HEK293 (cell line): ENCODE data around the gene SLC9A4.

Source experiments
- CTCF ChIA-PET: fragments of 350-600 bp; formaldehyde crosslinking; extraction: SDS; loops from one replicate; lab custom pipeline; 2021; ENCODE audit warnings: antibody characterized with exemption; lab: Yijun Ruan, JAX
- POLR2A ChIA-PET: fragments of 300-600 bp; formaldehyde crosslinking; extraction: SDS; loops from one replicate; lab custom pipeline; 2020; ENCODE audit warnings: antibody characterized with exemption, inconsistent platforms; lab: Yijun Ruan, JAX
- H3K27ac ChIP-seq: fragments of 200-500 bp; sonication (Bioruptor generic); 2 replicates; pipeline ENCODE4 v1.5.1; 2014; ENCODE audit warnings: low read depth, low read length, control low read depth, inconsistent platforms; ENCODE audit errors: extremely low read depth
- H3K36me3 ChIP-seq, 2 experiments: fragments of 200-500 bp in 1 of 2; sonication (Bioruptor generic) in 1 of 2; 1 replicate in 1 of 2; 2 replicates in 1 of 2; pipeline ENCODE4 v1.5.1; 2014 to 2017; ENCODE audit warnings: inconsistent platforms in 2 of 2, low read length in 2 of 2; ENCODE audit not compliant: control insufficient read depth in 2 of 2, insufficient read depth in 1 of 2
- H3K4me1 ChIP-seq: fragments of 200-500 bp; sonication (Bioruptor generic); 2 replicates; pipeline ENCODE4 v1.5.1; 2014; ENCODE audit warnings: mild to moderate bottlenecking, low read length, inconsistent platforms; ENCODE audit not compliant: control insufficient read depth, insufficient read depth
- H3K4me3 ChIP-seq: 2 replicates; pipeline ENCODE4 v1.5.1; 2011; ENCODE audit warnings: low read depth, mild to moderate bottlenecking, control low read depth, low read length, moderate library complexity
- H3K9me3 ChIP-seq: fragments of 200-500 bp; sonication (Bioruptor generic); 2 replicates; pipeline ENCODE4 v1.5.1; 2014; ENCODE audit warnings: low read depth, low read length, inconsistent platforms; ENCODE audit not compliant: control insufficient read depth, insufficient read depth
- BCL11A ChIP-seq: fragments of 450-650 bp; formaldehyde crosslinking; IDR thresholded peaks from 2 replicates; pipeline ENCODE4 v1.5.1; 2016; ENCODE audit warnings: low read depth, missing biosample characterization, missing genetic modification characterization
- GLIS1 ChIP-seq: fragments of 450-650 bp; formaldehyde crosslinking; IDR thresholded peaks from 2 replicates; pipeline ENCODE4 v1.5.1; 2016; ENCODE audit warnings: missing biosample characterization, missing genetic modification characterization
- ZBTB20 ChIP-seq: fragments of 450-650 bp; formaldehyde crosslinking; IDR thresholded peaks from 2 replicates; pipeline ENCODE4 v1.5.1; 2016; ENCODE audit warnings: missing biosample characterization, missing genetic modification characterization
- ZNF16 ChIP-seq: fragments of 450-650 bp; formaldehyde crosslinking; IDR thresholded peaks from 2 replicates; pipeline ENCODE4 v1.5.1; 2016; ENCODE audit warnings: low read depth, missing biosample characterization, missing genetic modification characterization
- ZNF221 ChIP-seq: fragments of 450-650 bp; formaldehyde crosslinking; IDR thresholded peaks from 2 replicates; pipeline ENCODE4 v1.5.1; 2017; ENCODE audit warnings: missing biosample characterization, missing genetic modification characterization, borderline replicate concordance
- ZNF248 ChIP-seq: fragments of 450-650 bp; formaldehyde crosslinking; IDR thresholded peaks from 2 replicates; pipeline ENCODE4 v1.5.1; 2017; ENCODE audit warnings: missing biosample characterization, missing genetic modification characterization
- ZNF571 ChIP-seq: fragments of 450-650 bp; formaldehyde crosslinking; IDR thresholded peaks from 2 replicates; pipeline ENCODE4 v1.5.0; 2017; ENCODE audit warnings: missing biosample characterization, missing genetic modification characterization
- ZNF658 ChIP-seq: fragments of 450-650 bp; formaldehyde crosslinking; IDR thresholded peaks from 2 replicates; pipeline ENCODE4; 2016; ENCODE audit warnings: missing biosample characterization, missing genetic modification characterization
- ZNF664 ChIP-seq: fragments of 450-650 bp; formaldehyde crosslinking; IDR thresholded peaks from 2 replicates; pipeline ENCODE4 v1.5.1; 2016; ENCODE audit warnings: missing biosample characterization, missing genetic modification characterization
- ZNF707 ChIP-seq: fragments of 450-650 bp; formaldehyde crosslinking; IDR thresholded peaks from 2 replicates; pipeline ENCODE4 v1.5.1; 2016; ENCODE audit warnings: missing biosample characterization, missing genetic modification characterization
- ZSCAN16 ChIP-seq: fragments of 450-650 bp; formaldehyde crosslinking; IDR thresholded peaks from 2 replicates; pipeline ENCODE4 v1.5.1; 2016; ENCODE audit warnings: missing biosample characterization, missing genetic modification characterization
- TF ChIP-seq, protein P1 (sequence below): fragments of 450-650 bp; formaldehyde crosslinking; IDR thresholded peaks from 2 replicates; pipeline ENCODE4 v1.5.1; 2016; ENCODE audit warnings: missing biosample characterization, missing genetic modification characterization, low read depth
- TF ChIP-seq, protein P2 (sequence below): fragments of 450-650 bp; formaldehyde crosslinking; IDR thresholded peaks from 2 replicates; pipeline ENCODE4; 2016; ENCODE audit warnings: missing biosample characterization, missing genetic modification characterization
- TF ChIP-seq, protein P3 (sequence below): fragments of 450-650 bp; formaldehyde crosslinking; IDR thresholded peaks from 2 replicates; pipeline ENCODE4 v1.5.1; 2016; ENCODE audit warnings: missing biosample characterization, missing genetic modification characterization
- TF ChIP-seq, protein P4 (sequence below): fragments of 450-650 bp; formaldehyde crosslinking; IDR thresholded peaks from 2 replicates; pipeline ENCODE4 v1.5.1; 2016; ENCODE audit warnings: missing biosample characterization, missing genetic modification characterization

The SLC9A4 gene

DNA sequence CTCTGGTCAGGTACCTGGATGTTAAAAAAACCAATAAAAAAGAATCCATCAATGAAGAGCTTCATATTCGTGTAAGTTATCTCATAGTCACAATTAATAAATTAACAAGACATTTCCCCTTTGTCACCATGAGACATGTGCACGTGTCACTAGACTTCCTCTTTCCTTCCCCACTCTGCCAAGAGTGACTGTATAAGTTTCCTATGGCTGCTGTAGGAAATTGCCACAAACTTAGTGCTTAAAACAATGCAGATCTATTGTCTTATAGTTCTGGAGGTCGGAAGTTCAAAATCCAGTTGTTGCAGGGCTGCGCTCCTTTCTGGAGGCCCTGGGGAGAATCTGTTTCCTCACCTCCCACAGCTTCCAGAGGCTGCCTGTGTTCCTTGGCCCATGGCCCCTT is 35.8 kb downstream of the SLC9A4 start:
- ChIA-PET CTCF (interaction anchor here (0.7 to 1.5 kb wide), 4 partner anchors 14 to 433 kb away, joined by 3 to 8 read pairs (median 3); partner anchors contain the start of gene SLC9A4), POLR2A (no interaction called here)
- no peaks in the 10 kb centered on the region for H3K4me1 ChIP-seq
- H3K4me3 ChIP-seq, result no peak overlapping the region
- TF ChIP-seq ZNF221 (tag by site-specific recombination) (no peak), ZNF664 (no peak), ZNF707 (tag by site-specific recombination) (no peak)
- TF ChIP-seq, protein P1, sequence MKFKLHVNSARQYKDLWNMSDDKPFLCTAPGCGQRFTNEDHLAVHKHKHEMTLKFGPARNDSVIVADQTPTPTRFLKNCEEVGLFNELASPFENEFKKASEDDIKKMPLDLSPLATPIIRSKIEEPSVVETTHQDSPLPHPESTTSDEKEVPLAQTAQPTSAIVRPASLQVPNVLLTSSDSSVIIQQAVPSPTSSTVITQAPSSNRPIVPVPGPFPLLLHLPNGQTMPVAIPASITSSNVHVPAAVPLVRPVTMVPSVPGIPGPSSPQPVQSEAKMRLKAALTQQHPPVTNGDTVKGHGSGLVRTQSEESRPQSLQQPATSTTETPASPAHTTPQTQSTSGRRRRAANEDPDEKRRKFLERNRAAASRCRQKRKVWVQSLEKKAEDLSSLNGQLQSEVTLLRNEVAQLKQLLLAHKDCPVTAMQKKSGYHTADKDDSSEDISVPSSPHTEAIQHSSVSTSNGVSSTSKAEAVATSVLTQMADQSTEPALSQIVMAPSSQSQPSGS (tag by site-specific recombination), result no peak
- no peak overlapping the region for H3K27ac ChIP-seq
- H3K9me3 ChIP-seq, result no peaks in the 10 kb centered on the region
- no peaks in the 10 kb centered on the region for H3K36me3 ChIP-seq

DNA sequence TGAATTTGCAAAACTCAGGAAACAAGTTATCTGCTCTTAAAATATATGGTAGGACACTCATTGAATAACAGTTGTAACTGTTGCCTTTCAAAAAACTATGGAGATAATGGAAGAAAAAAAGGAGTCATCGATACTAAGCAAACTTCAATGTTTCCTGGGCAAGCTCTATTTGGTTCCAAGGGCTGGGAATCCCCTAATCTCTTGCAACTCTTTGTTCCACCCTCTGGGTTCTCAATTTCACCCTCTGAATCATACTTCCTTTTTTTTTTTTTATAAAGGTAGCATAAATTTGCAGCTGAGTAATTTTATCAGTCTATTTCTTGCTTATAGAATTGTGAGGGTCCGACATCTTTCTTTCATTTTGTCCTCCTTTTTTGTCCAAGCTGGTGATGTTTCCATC is 36.7 kb downstream of the SLC9A4 start:
- POLR2A ChIA-PET, result no interaction called here

DNA sequence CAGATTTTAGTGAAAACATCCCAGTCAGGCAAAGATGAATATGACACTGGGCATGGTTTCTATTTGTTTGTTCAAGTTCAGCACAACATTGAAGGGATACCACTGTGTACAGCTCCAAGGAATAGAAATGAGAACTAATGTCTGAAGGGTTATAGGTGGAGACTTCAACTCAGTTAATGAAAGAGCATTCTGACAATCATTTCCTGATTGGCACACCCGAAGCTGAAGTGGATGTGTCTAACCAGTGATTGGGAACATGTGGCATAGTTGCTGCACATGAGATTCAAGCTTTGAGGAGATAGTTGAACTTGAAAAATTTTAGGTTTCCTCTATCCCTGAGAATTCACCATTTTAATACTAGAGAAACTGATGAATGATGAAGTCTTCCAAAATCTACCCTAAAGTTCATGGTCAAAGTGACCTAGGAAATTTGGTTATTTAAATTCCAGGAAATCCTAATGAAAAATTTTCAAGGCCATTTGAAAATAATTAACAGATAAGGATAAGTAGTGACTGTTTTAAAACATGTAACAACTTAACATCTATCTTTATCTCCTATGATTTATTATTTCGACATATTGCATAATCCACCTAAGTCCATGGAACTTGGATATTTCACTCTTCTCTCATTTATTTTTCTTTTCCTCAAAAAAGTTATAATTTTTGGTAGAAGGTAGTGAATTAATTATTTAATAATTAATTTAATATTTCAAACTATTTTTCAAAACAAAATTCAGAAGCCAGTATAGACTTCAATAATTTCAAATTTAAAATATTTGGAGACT is 38.0 kb downstream of the SLC9A4 start:
- ChIA-PET POLR2A (no interaction called here), CTCF (interaction anchor here (1.2 kb wide), 1 partner anchor 8 kb away, joined by 3 read pairs; no protein-coding TSS in a partner anchor)
- H3K4me3 ChIP-seq, result no peak overlapping the region
- no peak overlapping the region for H3K27ac ChIP-seq
- H3K9me3 ChIP-seq, result no peaks in the 10 kb centered on the region
- TF ChIP-seq ZNF16 (tag by site-specific recombination) (no peak), GLIS1 (tag by site-specific recombination) (no peak), ZNF658 (no peak), BCL11A (tag by site-specific recombination) (no peak)
- TF ChIP-seq, protein P2, sequence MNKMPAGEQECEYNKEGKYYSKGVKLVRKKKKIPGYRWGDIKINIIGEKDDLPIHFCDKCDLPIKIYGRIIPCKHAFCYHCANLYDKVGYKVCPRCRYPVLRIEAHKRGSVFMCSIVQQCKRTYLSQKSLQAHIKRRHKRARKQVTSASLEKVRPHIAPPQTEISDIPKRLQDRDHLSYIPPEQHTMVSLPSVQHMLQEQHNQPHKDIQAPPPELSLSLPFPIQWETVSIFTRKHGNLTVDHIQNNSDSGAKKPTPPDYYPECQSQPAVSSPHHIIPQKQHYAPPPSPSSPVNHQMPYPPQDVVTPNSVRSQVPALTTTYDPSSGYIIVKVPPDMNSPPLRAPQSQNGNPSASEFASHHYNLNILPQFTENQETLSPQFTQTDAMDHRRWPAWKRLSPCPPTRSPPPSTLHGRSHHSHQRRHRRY (tag by site-specific recombination), result no peak
- TF ChIP-seq, protein P3, sequence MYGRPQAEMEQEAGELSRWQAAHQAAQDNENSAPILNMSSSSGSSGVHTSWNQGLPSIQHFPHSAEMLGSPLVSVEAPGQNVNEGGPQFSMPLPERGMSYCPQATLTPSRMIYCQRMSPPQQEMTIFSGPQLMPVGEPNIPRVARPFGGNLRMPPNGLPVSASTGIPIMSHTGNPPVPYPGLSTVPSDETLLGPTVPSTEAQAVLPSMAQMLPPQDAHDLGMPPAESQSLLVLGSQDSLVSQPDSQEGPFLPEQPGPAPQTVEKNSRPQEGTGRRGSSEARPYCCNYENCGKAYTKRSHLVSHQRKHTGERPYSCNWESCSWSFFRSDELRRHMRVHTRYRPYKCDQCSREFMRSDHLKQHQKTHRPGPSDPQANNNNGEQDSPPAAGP, result no peak
- TF ChIP-seq, protein P4, sequence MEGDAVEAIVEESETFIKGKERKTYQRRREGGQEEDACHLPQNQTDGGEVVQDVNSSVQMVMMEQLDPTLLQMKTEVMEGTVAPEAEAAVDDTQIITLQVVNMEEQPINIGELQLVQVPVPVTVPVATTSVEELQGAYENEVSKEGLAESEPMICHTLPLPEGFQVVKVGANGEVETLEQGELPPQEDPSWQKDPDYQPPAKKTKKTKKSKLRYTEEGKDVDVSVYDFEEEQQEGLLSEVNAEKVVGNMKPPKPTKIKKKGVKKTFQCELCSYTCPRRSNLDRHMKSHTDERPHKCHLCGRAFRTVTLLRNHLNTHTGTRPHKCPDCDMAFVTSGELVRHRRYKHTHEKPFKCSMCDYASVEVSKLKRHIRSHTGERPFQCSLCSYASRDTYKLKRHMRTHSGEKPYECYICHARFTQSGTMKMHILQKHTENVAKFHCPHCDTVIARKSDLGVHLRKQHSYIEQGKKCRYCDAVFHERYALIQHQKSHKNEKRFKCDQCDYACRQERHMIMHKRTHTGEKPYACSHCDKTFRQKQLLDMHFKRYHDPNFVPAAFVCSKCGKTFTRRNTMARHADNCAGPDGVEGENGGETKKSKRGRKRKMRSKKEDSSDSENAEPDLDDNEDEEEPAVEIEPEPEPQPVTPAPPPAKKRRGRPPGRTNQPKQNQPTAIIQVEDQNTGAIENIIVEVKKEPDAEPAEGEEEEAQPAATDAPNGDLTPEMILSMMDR (tag by site-specific recombination), result no peak
- H3K36me3 ChIP-seq, result no peaks in the 10 kb centered on the region
- no peaks in the 10 kb centered on the region for H3K4me1 ChIP-seq

More for the DNA sequence above, 36.7 kb downstream of the SLC9A4 start:
- CTCF ChIA-PET, result interaction anchor here (0.6 to 1.5 kb wide), 3 partner anchors 10 to 72 kb away, joined by 3 read pairs; partner anchors contain the start of gene SLC9A4
- TF ChIP-seq ZNF571 (tag by site-specific recombination), result no peak
- no peak for TF ChIP-seq ZSCAN16 (tag by site-specific recombination)
- no peak for TF ChIP-seq ZBTB20 (tag by site-specific recombination)
- no peak for TF ChIP-seq ZNF248
- TF ChIP-seq, all 188 proteins: peak for 0
- Histone ChIP-seq H3K4me3 (no peak overlapping the region), H3K27ac (no peak overlapping the region), H3K9me3 (no peaks in the 10 kb centered on the region), H3K4me1 (no peaks in the 10 kb centered on the region), H3K36me3 (no peaks in the 10 kb centered on the region)
